HEK293 (cell line): ENCODE measurements around the gene IGFBP2.
A peak's percentile ranks its signal among the peaks of the same experiment; 100 is the strongest.

Source experiments
- CTCF ChIA-PET: fragments of 350-600 bp; formaldehyde crosslinking; extraction: SDS; loops from one replicate; lab custom pipeline; 2021; ENCODE audit warnings: antibody characterized with exemption; lab: Yijun Ruan, JAX
- POLR2A ChIA-PET: fragments of 300-600 bp; formaldehyde crosslinking; extraction: SDS; loops from one replicate; lab custom pipeline; 2020; ENCODE audit warnings: antibody characterized with exemption, inconsistent platforms; lab: Yijun Ruan, JAX
- H3K27ac ChIP-seq: fragments of 200-500 bp; sonication (Bioruptor generic); 2 replicates; pipeline ENCODE4 v1.5.1; 2014; ENCODE audit warnings: low read depth, low read length, control low read depth, inconsistent platforms; ENCODE audit errors: extremely low read depth
- H3K36me3 ChIP-seq, 2 experiments: fragments of 200-500 bp in 1 of 2; sonication (Bioruptor generic) in 1 of 2; 1 replicate in 1 of 2; 2 replicates in 1 of 2; pipeline ENCODE4 v1.5.1; 2014 to 2017; ENCODE audit warnings: inconsistent platforms in 2 of 2, low read length in 2 of 2; ENCODE audit not compliant: control insufficient read depth in 2 of 2, insufficient read depth in 1 of 2
- H3K4me1 ChIP-seq: fragments of 200-500 bp; sonication (Bioruptor generic); 2 replicates; pipeline ENCODE4 v1.5.1; 2014; ENCODE audit warnings: mild to moderate bottlenecking, low read length, inconsistent platforms; ENCODE audit not compliant: control insufficient read depth, insufficient read depth
- H3K4me3 ChIP-seq: 2 replicates; pipeline ENCODE4 v1.5.1; 2011; ENCODE audit warnings: low read depth, mild to moderate bottlenecking, control low read depth, low read length, moderate library complexity
- H3K9me3 ChIP-seq: fragments of 200-500 bp; sonication (Bioruptor generic); 2 replicates; pipeline ENCODE4 v1.5.1; 2014; ENCODE audit warnings: low read depth, low read length, inconsistent platforms; ENCODE audit not compliant: control insufficient read depth, insufficient read depth
- GLI2 ChIP-seq: fragments of 450-650 bp; formaldehyde crosslinking; IDR thresholded peaks from 2 replicates; pipeline ENCODE4; 2017; ENCODE audit warnings: missing biosample characterization, missing genetic modification characterization, low read depth, borderline replicate concordance
- HOXA7 ChIP-seq: sonication (generic); formaldehyde crosslinking; IDR thresholded peaks from 2 replicates; pipeline ENCODE4 v1.8.1; 2022; ENCODE audit warnings: missing genetic modification reagents, borderline replicate concordance
- KLF1 ChIP-seq: fragments of 450-650 bp; formaldehyde crosslinking; IDR thresholded peaks from 2 replicates; pipeline ENCODE4 v1.5.1; 2016; ENCODE audit warnings: missing biosample characterization, missing genetic modification characterization
- KLF16 ChIP-seq: fragments of 450-650 bp; formaldehyde crosslinking; IDR thresholded peaks from 2 replicates; pipeline ENCODE4 v1.5.1; 2017; ENCODE audit warnings: missing biosample characterization, missing genetic modification characterization
- KLF8 ChIP-seq: fragments of 450-650 bp; formaldehyde crosslinking; IDR thresholded peaks from 2 replicates; pipeline ENCODE4 v1.5.1; 2016; ENCODE audit warnings: missing biosample characterization, missing genetic modification characterization
- MYNN ChIP-seq: fragments of 450-650 bp; formaldehyde crosslinking; IDR thresholded peaks from 2 replicates; pipeline ENCODE4 v1.5.1; 2016; ENCODE audit warnings: missing biosample characterization, missing genetic modification characterization, borderline replicate concordance
- TRIM28 ChIP-seq: IDR thresholded peaks from 2 replicates; pipeline ENCODE4 v1.6.1; 2011; ENCODE audit warnings: low read length, control low read depth, borderline replicate concordance
- ZBTB21 ChIP-seq: fragments of 450-650 bp; formaldehyde crosslinking; IDR thresholded peaks from 2 replicates; pipeline ENCODE4 v1.5.1; 2017; ENCODE audit warnings: missing biosample characterization, missing genetic modification characterization
- ZBTB8A ChIP-seq: fragments of 450-650 bp; formaldehyde crosslinking; IDR thresholded peaks from 2 replicates; pipeline ENCODE4 v1.5.1; 2016; ENCODE audit warnings: missing biosample characterization, missing genetic modification characterization
- ZEB2 ChIP-seq: fragments of 450-650 bp; formaldehyde crosslinking; IDR thresholded peaks from 2 replicates; pipeline ENCODE4 v1.5.1; 2016; ENCODE audit warnings: missing biosample characterization, missing genetic modification characterization
- ZNF10 ChIP-seq: fragments of 450-650 bp; formaldehyde crosslinking; IDR thresholded peaks from 2 replicates; pipeline ENCODE4 v1.5.1; 2017; ENCODE audit warnings: missing biosample characterization, missing genetic modification characterization
- ZNF175 ChIP-seq: fragments of 450-650 bp; formaldehyde crosslinking; IDR thresholded peaks from 2 replicates; pipeline ENCODE4 v1.5.1; 2016; ENCODE audit warnings: missing biosample characterization, missing genetic modification characterization
- ZNF473 ChIP-seq: fragments of 450-650 bp; formaldehyde crosslinking; IDR thresholded peaks from 2 replicates; pipeline ENCODE4 v1.5.1; 2017; ENCODE audit warnings: missing biosample characterization, missing genetic modification characterization
- ZNF501 ChIP-seq: fragments of 450-650 bp; formaldehyde crosslinking; IDR thresholded peaks from 2 replicates; pipeline ENCODE4 v1.5.1; 2016; ENCODE audit warnings: missing biosample characterization, missing genetic modification characterization
- ZNF558 ChIP-seq: fragments of 450-650 bp; formaldehyde crosslinking; IDR thresholded peaks from 2 replicates; pipeline ENCODE4 v1.5.1; 2016; ENCODE audit warnings: missing biosample characterization, missing genetic modification characterization
- ZNF571 ChIP-seq: fragments of 450-650 bp; formaldehyde crosslinking; IDR thresholded peaks from 2 replicates; pipeline ENCODE4 v1.5.0; 2017; ENCODE audit warnings: missing biosample characterization, missing genetic modification characterization
- ZNF596 ChIP-seq: fragments of 450-650 bp; IDR thresholded peaks from 2 replicates; pipeline ENCODE4 v1.5.0; 2018; ENCODE audit warnings: missing biosample characterization, mild to moderate bottlenecking, missing genetic modification characterization, moderate library complexity
- ZNF660 ChIP-seq: fragments of 450-650 bp; IDR thresholded peaks from 2 replicates; pipeline ENCODE4 v1.5.1; 2018; ENCODE audit warnings: missing biosample characterization, mild to moderate bottlenecking, missing genetic modification characterization
- ZNF670 ChIP-seq: fragments of 450-650 bp; formaldehyde crosslinking; IDR thresholded peaks from 2 replicates; pipeline ENCODE4 v1.5.1; 2016; ENCODE audit warnings: missing biosample characterization, missing genetic modification characterization, low read depth
- ZNF776 ChIP-seq: fragments of 450-650 bp; formaldehyde crosslinking; IDR thresholded peaks from 2 replicates; pipeline ENCODE4 v1.5.0; 2017; ENCODE audit warnings: missing biosample characterization, missing genetic modification characterization, borderline replicate concordance
- ZNF777 ChIP-seq: fragments of 450-650 bp; formaldehyde crosslinking; IDR thresholded peaks from 2 replicates; pipeline ENCODE4 v1.5.1; 2017; ENCODE audit warnings: missing biosample characterization, missing genetic modification characterization, borderline replicate concordance
- ZNF791 ChIP-seq: fragments of 450-650 bp; formaldehyde crosslinking; IDR thresholded peaks from 2 replicates; pipeline ENCODE4 v1.5.1; 2016; ENCODE audit warnings: missing biosample characterization, missing genetic modification characterization
- ZSCAN16 ChIP-seq: fragments of 450-650 bp; formaldehyde crosslinking; IDR thresholded peaks from 2 replicates; pipeline ENCODE4 v1.5.1; 2016; ENCODE audit warnings: missing biosample characterization, missing genetic modification characterization
- TF ChIP-seq, protein P1 (sequence below): fragments of 450-650 bp; formaldehyde crosslinking; IDR thresholded peaks from 2 replicates; pipeline ENCODE4 v1.5.1; 2016; ENCODE audit warnings: missing biosample characterization, missing genetic modification characterization, borderline replicate concordance
- TF ChIP-seq, protein P2 (sequence below): fragments of 450-650 bp; formaldehyde crosslinking; IDR thresholded peaks from 2 replicates; pipeline ENCODE4 v1.5.1; 2017; ENCODE audit warnings: missing biosample characterization, missing genetic modification characterization
- TF ChIP-seq, protein P3 (sequence below): IDR thresholded peaks from 2 replicates; pipeline ENCODE4 v1.6.1; 2011; ENCODE audit warnings: mild to moderate bottlenecking, low read depth, low read length, borderline replicate concordance
- TF ChIP-seq, protein P4 (sequence below): fragments of 450-650 bp; formaldehyde crosslinking; IDR thresholded peaks from 2 replicates; pipeline ENCODE4 v1.5.1; 2016; ENCODE audit warnings: missing biosample characterization, missing genetic modification characterization

Gene IGFBP2

DNA sequence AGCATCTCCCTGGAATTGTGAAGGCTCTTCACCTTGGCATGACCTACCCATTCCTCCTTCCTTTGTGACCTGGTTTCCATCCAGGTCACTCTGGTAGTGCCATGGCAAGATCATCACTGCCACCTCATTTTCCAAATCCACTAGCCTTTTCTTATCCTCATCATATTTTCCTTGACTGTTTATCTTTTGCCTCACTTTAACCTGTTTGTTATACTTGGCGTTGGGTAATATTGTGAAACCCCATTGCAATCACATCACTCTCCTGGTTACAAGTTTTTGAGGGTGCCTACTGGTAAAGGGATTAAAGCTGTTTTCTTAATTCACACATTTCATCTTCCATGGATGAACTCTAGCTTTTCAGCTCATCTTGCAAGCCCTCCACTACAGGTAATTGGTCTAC, 39.1 kb upstream of the IGFBP2 start (continued):
- TF ChIP-seq GLI2 (tag by site-specific recombination) (no peak), ZNF670 (tag by site-specific recombination) (no peak), HOXA7 (CRISPR knock-in tag) (no peak), ZNF175 (tag by site-specific recombination) (no peak), KLF16 (no peak), ZNF791 (no peak), KLF1 (no peak), ZNF473 (no peak), ZNF10 (no peak), ZBTB21 (no peak)

DNA sequence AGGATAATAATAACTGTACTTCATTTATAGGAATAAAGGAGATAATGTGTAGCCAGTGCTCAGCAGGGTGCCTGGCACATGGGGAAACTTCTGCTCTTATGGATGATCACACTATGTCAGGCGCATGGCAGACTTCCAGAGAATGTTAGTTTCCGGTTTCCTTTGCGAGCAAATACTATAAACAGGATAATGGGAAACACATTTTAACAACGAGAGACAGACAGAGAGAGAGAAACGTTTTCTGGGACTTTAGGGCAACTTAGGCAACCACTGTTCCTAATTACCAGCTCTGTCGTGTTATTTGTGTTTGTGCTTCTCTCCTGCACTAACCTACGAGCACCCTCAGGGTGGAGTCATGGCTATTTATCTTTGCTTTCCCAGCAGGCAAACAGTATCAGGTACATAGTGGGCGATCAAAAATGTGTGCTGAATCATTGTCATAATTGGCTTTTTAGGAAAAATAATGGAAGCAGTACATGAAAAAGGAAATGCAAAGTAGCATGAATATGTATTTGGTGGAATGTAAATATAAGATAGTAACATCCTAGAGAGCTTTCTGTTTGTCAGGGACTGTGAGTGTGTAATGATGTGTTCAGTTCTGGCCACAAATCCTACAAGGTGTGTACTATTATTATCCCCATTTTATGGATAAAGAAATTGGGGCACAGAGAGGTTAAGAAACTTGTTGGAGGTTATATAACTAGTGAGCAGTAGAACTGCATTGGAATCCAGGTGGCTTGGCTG, 36.8 kb upstream of the IGFBP2 start:
- Histone ChIP-seq H3K4me3 (no peak overlapping the region), H3K4me1 (peaks cover 16% of the 10 kb centered on the region), H3K9me3 (no peaks in the 10 kb centered on the region), H3K27ac (peak overlapping the region; percentile 38; the same call in 1 of the 2 replicates), H3K36me3 (no peaks in the 10 kb centered on the region)
- POLR2A ChIA-PET = no interaction called here
- CTCF ChIA-PET = interaction anchor here (1.1 to 2.9 kb wide), 3 partner anchors 9 to 78 kb away, joined by 4 to 9 read pairs (median 4); no protein-coding TSS in a partner anchor
- TF ChIP-seq, protein P1, sequence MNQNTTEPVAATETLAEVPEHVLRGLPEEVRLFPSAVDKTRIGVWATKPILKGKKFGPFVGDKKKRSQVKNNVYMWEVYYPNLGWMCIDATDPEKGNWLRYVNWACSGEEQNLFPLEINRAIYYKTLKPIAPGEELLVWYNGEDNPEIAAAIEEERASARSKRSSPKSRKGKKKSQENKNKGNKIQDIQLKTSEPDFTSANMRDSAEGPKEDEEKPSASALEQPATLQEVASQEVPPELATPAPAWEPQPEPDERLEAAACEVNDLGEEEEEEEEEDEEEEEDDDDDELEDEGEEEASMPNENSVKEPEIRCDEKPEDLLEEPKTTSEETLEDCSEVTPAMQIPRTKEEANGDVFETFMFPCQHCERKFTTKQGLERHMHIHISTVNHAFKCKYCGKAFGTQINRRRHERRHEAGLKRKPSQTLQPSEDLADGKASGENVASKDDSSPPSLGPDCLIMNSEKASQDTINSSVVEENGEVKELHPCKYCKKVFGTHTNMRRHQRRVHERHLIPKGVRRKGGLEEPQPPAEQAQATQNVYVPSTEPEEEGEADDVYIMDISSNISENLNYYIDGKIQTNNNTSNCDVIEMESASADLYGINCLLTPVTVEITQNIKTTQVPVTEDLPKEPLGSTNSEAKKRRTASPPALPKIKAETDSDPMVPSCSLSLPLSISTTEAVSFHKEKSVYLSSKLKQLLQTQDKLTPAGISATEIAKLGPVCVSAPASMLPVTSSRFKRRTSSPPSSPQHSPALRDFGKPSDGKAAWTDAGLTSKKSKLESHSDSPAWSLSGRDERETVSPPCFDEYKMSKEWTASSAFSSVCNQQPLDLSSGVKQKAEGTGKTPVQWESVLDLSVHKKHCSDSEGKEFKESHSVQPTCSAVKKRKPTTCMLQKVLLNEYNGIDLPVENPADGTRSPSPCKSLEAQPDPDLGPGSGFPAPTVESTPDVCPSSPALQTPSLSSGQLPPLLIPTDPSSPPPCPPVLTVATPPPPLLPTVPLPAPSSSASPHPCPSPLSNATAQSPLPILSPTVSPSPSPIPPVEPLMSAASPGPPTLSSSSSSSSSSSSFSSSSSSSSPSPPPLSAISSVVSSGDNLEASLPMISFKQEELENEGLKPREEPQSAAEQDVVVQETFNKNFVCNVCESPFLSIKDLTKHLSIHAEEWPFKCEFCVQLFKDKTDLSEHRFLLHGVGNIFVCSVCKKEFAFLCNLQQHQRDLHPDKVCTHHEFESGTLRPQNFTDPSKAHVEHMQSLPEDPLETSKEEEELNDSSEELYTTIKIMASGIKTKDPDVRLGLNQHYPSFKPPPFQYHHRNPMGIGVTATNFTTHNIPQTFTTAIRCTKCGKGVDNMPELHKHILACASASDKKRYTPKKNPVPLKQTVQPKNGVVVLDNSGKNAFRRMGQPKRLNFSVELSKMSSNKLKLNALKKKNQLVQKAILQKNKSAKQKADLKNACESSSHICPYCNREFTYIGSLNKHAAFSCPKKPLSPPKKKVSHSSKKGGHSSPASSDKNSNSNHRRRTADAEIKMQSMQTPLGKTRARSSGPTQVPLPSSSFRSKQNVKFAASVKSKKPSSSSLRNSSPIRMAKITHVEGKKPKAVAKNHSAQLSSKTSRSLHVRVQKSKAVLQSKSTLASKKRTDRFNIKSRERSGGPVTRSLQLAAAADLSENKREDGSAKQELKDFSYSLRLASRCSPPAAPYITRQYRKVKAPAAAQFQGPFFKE (tag by site-specific recombination) = no peak
- no peak for TF ChIP-seq ZBTB8A (tag by site-specific recombination)
- TF ChIP-seq, protein P2, sequence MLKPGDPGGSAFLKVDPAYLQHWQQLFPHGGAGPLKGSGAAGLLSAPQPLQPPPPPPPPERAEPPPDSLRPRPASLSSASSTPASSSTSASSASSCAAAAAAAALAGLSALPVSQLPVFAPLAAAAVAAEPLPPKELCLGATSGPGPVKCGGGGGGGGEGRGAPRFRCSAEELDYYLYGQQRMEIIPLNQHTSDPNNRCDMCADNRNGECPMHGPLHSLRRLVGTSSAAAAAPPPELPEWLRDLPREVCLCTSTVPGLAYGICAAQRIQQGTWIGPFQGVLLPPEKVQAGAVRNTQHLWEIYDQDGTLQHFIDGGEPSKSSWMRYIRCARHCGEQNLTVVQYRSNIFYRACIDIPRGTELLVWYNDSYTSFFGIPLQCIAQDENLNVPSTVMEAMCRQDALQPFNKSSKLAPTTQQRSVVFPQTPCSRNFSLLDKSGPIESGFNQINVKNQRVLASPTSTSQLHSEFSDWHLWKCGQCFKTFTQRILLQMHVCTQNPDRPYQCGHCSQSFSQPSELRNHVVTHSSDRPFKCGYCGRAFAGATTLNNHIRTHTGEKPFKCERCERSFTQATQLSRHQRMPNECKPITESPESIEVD (tag by site-specific recombination) = peak; percentile 69
- no peak for TF ChIP-seq ZNF776
- TF ChIP-seq, protein P3, sequence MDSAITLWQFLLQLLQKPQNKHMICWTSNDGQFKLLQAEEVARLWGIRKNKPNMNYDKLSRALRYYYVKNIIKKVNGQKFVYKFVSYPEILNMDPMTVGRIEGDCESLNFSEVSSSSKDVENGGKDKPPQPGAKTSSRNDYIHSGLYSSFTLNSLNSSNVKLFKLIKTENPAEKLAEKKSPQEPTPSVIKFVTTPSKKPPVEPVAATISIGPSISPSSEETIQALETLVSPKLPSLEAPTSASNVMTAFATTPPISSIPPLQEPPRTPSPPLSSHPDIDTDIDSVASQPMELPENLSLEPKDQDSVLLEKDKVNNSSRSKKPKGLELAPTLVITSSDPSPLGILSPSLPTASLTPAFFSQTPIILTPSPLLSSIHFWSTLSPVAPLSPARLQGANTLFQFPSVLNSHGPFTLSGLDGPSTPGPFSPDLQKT = no peak
- TF ChIP-seq TRIM28 = peak; percentile 42; the same call in 1 of the 2 replicates
- TF ChIP-seq, protein P4, sequence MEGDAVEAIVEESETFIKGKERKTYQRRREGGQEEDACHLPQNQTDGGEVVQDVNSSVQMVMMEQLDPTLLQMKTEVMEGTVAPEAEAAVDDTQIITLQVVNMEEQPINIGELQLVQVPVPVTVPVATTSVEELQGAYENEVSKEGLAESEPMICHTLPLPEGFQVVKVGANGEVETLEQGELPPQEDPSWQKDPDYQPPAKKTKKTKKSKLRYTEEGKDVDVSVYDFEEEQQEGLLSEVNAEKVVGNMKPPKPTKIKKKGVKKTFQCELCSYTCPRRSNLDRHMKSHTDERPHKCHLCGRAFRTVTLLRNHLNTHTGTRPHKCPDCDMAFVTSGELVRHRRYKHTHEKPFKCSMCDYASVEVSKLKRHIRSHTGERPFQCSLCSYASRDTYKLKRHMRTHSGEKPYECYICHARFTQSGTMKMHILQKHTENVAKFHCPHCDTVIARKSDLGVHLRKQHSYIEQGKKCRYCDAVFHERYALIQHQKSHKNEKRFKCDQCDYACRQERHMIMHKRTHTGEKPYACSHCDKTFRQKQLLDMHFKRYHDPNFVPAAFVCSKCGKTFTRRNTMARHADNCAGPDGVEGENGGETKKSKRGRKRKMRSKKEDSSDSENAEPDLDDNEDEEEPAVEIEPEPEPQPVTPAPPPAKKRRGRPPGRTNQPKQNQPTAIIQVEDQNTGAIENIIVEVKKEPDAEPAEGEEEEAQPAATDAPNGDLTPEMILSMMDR = 0 out of 2 replicates have a peak, but pooled peaks have one; percentile 10
- TF ChIP-seq MYNN (tag by site-specific recombination) = no peak
- TF ChIP-seq ZNF571 (tag by site-specific recombination) = no peak
- 0 out of 2 replicates have a peak, but pooled peaks have one; percentile 33 for TF ChIP-seq ZNF660 (tag by site-specific recombination)
- TF ChIP-seq ZSCAN16 (tag by site-specific recombination) = no peak
- 0 out of 2 replicates have a peak, but pooled peaks have one; percentile 34 for TF ChIP-seq ZNF596 (tag by site-specific recombination)
- no peak for TF ChIP-seq KLF8
- TF ChIP-seq ZNF558 (tag by site-specific recombination) = no peak
- no peak for TF ChIP-seq ZNF777
- no peak for TF ChIP-seq ZEB2 (tag by site-specific recombination)
- no peak for TF ChIP-seq ZNF501 (tag by site-specific recombination)
